Retina (tissue), 1 donor: ENCODE results near the gene RAB17.

Experiments used
- DNase-seq: peaks from one replicate; pipeline ENCODE4 v3.0.0-alpha.2; 2016

The RAB17 gene, protein sequence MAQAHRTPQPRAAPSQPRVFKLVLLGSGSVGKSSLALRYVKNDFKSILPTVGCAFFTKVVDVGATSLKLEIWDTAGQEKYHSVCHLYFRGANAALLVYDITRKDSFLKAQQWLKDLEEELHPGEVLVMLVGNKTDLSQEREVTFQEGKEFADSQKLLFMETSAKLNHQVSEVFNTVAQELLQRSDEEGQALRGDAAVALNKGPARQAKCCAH

DNA sequence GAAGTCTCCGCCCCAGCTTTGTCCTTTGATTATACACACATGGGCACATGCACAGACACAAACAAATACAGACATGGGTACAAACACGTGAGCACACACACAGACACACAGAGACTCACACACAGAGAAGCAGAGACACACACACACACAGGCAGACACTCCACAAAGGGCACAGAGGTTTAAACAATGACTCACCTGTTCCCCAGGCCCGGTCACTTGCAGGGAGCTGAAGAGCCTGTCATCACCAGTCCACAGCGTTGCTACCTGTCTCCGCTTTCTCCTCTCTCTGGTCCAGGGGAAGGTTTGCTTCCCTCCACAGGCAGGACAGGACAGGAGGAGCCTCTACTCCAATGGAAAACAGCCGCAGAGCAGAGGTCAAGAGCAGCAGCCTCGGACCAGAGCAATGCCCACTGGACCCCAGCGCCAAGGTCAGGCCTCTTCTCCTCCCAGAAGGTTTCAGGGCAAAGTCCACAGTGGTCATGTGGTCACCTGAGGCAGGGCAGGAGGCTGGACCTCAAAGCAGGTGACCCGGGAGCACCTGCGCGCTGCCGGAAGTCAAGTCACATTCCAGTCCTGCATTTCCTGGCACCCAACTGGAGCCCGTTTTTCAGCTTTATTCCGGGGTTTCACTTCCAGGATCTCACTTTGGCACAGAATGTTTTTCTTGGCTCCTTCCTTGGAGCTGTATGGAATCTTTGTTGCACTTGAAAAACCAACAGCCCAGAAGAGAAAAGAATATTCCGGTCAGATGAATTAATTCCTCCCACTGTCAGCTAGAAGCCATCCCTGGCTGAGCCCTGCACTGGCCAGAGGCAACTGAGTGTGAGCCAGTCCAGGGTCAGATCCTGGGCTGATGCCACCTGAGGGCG is at the start of gene RAB17:
RAB17 (minus strand) TSS at position 463 of the 869 bp plus-strand sequence. CDS start 4,580 bp downstream, outside the sequence.
- no peak for DNase-seq

DNA sequence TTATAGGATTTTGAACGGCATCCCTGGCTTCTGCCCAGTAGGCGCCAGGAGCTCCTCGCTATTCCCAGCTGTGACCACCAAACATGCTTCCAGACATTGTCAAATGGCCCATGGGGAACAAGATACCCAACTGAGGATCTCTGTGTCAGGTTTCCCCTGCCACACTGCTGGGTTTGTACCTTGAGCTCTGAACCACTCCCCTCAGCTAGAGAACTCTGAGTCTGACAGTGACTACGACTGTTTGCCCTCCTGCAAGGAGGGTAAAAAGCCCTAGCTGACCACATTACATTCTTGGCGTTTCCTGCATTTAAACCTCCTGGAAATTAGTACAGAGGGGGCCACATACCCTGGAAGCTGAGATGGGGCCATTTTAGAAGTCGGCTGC is 49.3 kb upstream of the RAB17 start:
- no peak for DNase-seq

- no peak for DNase-seq
Observed at GRCh38 chr2:237639052-237639835, 48.7 kb upstream of the RAB17 start.

GRCh38 chr2:237638176-237638575 is 47.6 kb upstream of the RAB17 start:
- no peak for DNase-seq

DNA sequence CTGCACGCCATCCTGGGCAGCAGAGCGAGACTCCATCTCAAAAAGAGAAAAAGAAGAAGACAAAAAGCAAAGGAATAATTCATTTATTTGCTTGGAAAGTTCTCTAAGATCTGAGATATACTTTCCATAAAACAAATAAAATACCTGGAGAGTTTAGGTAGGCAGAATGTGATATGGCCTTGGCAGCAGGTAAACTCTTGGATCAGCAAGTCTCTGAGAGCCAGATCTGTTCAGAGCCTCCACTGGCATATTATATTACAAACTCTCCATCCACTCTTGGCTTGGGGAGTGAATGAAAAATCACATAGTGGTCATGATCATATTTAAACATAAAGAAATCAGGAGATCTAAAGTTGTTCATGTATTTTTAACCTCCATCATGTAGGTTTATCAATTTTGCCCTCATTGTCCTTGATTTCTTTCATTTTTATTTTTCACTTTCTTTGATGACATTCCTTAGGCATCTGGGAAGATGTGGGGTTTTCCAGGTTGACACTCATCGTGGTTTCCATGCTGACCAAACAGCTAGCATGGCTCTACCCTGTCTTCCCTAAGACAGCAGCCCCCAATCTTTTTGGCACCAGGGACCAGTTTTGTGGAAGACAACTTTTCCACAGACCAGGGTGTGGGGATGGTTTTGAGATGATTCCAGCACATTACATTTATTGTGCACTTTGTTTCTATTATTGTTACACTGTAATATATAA is 47.0 kb upstream of the RAB17 start:
- DNase-seq, result no peak

DNA sequence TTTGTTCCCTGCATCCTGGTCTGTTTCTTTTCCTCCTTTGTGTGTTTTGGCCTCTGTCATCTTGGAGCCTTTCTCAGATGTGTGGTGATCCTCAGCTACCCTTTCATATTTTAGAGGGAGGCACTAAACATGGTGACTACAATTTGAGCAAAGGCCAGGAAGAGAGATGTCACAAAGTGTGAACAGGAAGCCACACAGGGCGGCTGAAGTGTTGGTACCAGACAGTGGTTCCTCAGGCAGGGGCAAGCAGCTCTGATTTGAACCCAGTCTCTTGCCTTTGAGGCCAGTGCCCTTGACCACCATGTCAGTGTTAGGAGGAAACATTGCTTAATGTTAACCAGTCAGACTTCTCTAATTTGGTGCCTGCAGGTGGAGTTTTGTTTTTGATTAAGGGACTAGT is 46.0 kb upstream of the RAB17 start:
- DNase-seq, result no peak

- DNase-seq, result no peak
Observed at GRCh38 chr2:237633061-237633561, 42.6 kb upstream of the RAB17 start.

- no peak for DNase-seq
Observed at GRCh38 chr2:237631801-237632585, 41.5 kb upstream of the RAB17 start.

DNA sequence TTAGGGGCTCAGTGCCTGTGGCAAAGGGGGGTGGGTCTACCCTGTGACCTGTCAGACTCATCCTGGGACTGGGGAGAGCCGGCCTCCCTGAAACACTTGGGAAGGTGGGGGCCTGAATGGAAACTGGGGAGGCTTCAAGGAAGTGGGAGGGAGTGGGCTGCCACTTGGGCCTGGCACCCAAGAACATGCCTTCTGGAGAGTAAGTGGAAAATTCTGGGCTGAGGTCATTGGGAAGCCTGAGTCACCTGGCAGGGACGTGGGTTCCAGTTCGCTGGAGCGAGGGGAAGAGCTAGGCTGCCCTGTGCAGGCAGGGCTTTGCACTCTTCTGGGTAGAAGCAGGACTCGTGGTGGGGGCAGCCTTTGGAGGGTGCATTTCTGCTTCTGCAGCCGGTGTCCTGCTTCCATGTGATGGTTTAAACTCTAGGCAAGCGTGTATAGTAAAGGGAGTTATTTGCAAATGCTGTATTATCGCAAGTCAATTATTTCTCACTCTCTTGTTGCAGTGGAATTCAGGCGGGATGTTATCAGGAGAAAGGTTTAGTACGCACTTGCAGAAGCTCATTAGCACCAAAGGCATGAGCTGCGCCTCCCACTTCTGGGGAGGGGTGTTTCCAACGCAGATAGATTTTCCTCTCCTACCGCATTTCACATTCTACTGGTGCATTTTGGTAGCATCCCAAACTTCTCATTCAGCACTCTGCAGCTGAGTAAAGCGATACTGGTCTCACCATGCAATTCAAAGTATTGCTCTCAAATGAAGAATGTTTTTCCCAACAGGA is 40.7 kb upstream of the RAB17 start:
- no peak for DNase-seq

GRCh38 chr2:237630216-237631000 is 39.9 kb upstream of the RAB17 start:
- no peak for DNase-seq

DNA sequence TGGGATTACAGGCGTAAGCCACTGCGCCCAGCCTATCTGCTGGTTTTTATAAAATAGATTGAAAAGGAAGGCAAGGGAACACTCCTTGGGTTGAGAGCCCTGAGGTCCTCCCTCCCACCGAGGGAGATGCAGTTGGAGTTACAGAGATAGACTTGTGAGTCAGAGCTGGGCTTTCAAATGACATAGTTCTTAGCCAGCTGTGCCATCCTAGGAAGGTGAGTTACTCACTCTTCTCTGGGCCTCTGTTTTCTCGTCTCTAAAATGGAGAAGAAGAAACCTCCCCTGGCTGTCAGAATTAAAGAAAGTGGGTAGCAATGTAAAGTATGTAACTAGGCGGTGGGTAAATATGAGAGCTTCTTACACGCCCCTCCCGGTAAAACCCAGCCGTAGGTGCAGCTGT is 39.2 kb upstream of the RAB17 start:
- DNase-seq, result no peak

DNA sequence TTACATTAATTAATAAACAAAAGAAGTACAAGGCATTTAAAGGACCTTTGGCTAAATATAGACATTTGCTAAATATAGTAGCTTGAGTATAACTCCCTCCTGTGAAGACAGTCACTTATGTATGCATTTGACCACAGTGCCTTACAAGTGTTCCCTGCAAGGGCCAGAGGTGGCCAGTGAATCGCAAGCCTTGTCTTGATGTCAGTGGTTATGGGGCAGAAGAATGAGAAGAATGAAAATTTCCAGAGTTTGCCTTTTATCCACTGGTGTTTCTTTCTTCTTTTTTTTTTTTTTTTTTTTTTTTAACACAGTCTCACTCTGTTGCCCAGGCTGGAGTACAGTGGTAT is 38.6 kb upstream of the RAB17 start:
- DNase-seq, result no peak

- no peak for DNase-seq
Observed at GRCh38 chr2:237628247-237629187, 38.0 kb upstream of the RAB17 start.

GRCh38 chr2:237627441-237628246 is 37.1 kb upstream of the RAB17 start, which contains the start of gene LRRFIP1:
TSS of gene LRRFIP1 (plus strand) at chr2:237627587. CDS start at chr2:237627645, 58 bp downstream.
- peak; percentile 55 for DNase-seq

DNA sequence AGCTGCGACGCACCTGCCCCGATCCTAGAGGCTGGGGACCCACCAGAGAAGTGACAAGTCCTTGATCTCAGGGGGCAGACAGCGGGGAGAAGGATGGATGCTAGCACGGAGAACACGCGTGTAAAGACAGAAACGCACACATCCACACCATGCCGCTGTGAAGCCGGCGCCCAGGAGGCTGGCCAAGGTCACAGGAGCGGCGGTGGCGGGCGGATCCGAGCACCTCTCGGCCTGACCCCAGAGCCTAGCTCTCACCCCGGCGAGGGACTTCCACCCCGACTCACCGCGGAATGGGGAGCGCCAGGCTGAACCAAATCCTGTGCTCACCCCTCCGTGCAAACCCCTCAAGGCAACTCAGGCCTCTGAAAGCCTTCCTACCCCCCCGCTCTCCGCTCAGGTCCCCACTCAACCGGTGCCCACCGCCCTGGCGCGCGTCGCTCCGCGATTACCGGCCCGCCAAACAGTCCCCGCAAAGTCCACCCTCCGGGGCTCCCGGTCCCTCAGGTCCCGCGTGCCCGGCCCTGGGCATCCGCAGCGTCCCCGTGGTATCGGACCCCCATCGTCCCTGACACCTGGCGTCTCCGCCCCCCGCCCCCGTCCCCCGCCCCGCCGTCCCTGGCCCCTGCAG is 36.4 kb upstream of the RAB17 start:
- peak; percentile 64 for DNase-seq

DNA sequence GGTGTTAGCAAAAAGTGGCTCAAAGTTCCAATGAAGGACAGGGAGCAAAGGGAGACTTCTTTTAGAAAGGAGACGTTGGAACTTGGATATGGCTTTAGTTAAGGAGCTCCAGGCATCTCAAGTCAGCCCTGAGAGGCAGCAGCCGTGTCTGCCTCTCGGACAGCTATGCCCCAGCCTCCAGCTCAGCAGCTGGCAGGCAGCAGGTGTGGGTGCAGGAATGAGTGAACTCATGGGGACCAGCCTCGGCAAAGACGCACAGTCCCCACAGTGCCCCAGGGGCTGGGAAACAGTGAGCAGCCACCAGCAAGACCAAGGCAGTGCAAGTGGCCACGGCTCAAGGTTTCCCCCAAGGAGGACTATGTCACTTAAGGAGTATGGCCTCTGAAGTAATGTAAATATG is 35.2 kb upstream of the RAB17 start:
- DNase-seq, result no peak

DNA sequence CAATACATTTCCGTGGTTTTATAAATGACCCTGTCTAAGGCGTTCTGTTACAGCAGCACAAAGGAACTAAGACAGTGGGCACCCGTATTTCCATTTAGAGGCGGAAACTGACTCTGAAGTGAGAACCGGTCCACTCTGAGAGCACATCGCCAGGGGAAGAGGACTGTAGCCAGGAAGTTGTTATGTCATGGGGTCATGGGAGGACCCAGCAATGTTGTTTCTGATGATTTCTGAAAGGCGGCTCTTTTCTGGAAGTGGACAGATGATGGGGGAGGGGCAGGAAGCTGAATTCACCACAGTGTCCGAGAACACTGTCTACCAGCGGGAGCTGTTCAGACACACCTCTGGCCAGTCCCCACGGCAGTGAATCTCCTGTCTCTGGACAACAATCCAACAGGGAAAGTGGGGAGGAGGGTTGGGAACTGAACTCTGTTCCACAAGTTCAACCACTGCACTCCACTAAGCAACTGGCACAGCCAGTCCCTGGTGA is 34.7 kb upstream of the RAB17 start:
- no peak for DNase-seq
